Fibroblast of villous mesenchyme (primary cell): Measurements from ENCODE around the gene STK40. TPM values are rescaled to one million over a fixed set of nuclear protein-coding genes. Genes with fewer than 3 reads are reported as not detected.

Experiments
- DNase-seq: peaks from one replicate; pipeline ENCODE4 v3.0.0-alpha.2; 2010; ENCODE audit warnings: low read depth
- H3K4me3 ChIP-seq: 2 replicates; pipeline ENCODE4 v1.5.1; 2011; ENCODE audit warnings: low read depth, mild to moderate bottlenecking, low read length
- total RNA-seq: library from RNA; depleted of rRNA; stranded (reverse); fragments of >200 nt; gene quantifications from 2 replicates; pipeline ENCODE4 v1.2.3, GENCODE V29; 2012
- TF ChIP-seq, protein P1 (sequence below): IDR thresholded peaks from 2 replicates; pipeline ENCODE4 v1.5.1; 2012; ENCODE audit warnings: low read depth, mild to moderate bottlenecking, low read length; ENCODE audit not compliant: insufficient read depth

STK40 gene
- total RNA-seq, 1 donor: 24.6 TPM

DNA sequence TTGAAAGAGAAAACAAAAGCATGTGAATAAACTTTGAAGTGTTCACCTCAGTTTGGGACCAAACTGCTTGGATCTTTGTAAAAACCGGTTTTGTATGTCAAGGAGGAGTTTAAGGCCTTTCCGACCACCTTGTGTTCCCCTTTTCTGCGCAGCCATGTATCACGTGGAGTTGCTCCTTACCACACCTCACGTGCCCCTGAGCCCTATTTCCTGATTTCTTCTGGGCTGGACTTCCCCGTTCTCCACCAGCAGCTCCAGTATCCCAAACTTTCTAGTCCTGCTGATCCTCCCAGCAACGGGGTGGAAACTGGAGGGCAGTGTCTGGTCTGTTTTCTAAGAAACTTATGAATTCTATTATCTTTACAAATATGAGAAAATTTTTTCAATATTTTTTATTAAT is 81.2 kb downstream of the STK40 start:
- TF ChIP-seq, protein P1, sequence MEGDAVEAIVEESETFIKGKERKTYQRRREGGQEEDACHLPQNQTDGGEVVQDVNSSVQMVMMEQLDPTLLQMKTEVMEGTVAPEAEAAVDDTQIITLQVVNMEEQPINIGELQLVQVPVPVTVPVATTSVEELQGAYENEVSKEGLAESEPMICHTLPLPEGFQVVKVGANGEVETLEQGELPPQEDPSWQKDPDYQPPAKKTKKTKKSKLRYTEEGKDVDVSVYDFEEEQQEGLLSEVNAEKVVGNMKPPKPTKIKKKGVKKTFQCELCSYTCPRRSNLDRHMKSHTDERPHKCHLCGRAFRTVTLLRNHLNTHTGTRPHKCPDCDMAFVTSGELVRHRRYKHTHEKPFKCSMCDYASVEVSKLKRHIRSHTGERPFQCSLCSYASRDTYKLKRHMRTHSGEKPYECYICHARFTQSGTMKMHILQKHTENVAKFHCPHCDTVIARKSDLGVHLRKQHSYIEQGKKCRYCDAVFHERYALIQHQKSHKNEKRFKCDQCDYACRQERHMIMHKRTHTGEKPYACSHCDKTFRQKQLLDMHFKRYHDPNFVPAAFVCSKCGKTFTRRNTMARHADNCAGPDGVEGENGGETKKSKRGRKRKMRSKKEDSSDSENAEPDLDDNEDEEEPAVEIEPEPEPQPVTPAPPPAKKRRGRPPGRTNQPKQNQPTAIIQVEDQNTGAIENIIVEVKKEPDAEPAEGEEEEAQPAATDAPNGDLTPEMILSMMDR: no peak
- no peak overlapping the region for H3K4me3 ChIP-seq

GRCh38 chr1:36303650-36304360 is 81.9 kb downstream of the STK40 start:
- TF ChIP-seq, protein P1: no peak
- H3K4me3 ChIP-seq: no peak overlapping the region
- DNase-seq: no peak

More for the DNA sequence above, 81.2 kb downstream of the STK40 start:
- DNase-seq: no peak

GRCh38 chr1:36303244-36303643 is 82.5 kb downstream of the STK40 start:
- no peak overlapping the region for H3K4me3 ChIP-seq
- TF ChIP-seq, protein P1: no peak
- DNase-seq: no peak

DNA sequence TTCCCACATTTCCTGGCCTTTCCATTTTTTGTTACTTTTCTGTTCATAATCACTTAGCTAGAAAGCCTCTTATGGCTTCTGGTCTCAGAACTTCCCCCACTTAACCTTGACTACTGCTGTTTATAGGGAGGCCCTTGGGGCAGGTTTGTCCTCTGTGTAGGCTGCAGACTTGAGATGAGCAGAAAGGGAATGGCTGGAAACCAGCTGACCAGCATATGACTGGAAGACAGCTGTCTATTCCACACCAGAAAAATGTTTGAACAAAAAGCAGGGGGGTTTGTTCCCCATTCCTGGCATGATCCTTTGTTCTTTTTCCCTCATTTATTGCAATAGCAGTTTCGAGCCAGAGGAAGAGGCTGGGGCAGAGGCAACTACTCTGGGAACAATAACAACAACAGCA is 84.5 kb downstream of the STK40 start:
- TF ChIP-seq, protein P1: no peak
- no peak overlapping the region for H3K4me3 ChIP-seq
- no peak for DNase-seq

GRCh38 chr1:36300526-36300925 is 85.2 kb downstream of the STK40 start:
- TF ChIP-seq, protein P1: no peak

DNA sequence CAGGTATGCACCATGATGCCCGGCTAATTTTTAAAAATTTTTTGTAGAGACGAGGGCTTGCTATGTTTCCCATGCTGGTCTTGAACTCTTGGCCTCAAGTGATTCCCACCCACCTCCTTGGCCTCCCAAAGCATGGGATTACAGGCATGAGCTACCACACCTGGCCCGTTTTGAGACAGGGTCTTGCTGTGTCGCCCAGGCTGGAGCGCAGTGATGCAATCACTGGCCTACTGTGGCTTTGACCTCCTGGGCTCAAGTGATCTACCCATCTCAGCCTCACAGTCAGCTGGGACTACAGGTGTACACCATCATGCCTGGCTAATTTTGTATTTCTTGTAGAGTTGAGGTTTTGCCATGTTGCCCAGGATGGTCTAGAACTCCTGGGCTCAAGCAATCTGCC is 87.1 kb downstream of the STK40 start:
- TF ChIP-seq, protein P1: no peak
- DNase-seq: no peak
- H3K4me3 ChIP-seq: no peak overlapping the region

More at GRCh38 chr1:36300526-36300925, 85.2 kb downstream of the STK40 start:
- no peak for DNase-seq
- H3K4me3 ChIP-seq: no peak overlapping the region

- no peak overlapping the region for H3K4me3 ChIP-seq
- TF ChIP-seq, protein P1: no peak
- no peak for DNase-seq
These were observed 88.7 kb downstream of the STK40 start for GRCh38 chr1:36297062-36297461.
